Activated CD4-positive, alpha-beta T cell treated with anti-CD3 and anti-CD28 coated beads, Interleukin-2, amount 10 ng/mL, durations not matched to agents 7 days and 5 days (primary cell): ENCODE results near the gene ZNF670. TPM values are rescaled to one million over a fixed set of nuclear protein-coding genes. Genes with fewer than 3 reads are reported as not detected.

Experiments
- CTCF ChIA-PET: fragments of 350-600 bp; sonication (Branson Sonifier 250); formaldehyde crosslinking; loops from one replicate; lab custom pipeline; 2021; ENCODE audit warnings: antibody characterized with exemption; lab: Charles Lee
- POLR2A ChIA-PET: fragments of 350-600 bp; sonication (Branson Sonifier 250); formaldehyde crosslinking; loops from one replicate; lab custom pipeline; 2021; ENCODE audit warnings: antibody characterized with exemption; lab: Charles Lee
- DNase-seq: peaks from one replicate; pipeline ENCODE4 v3.0.0-alpha.2; 2020
- H3K27ac Mint-ChIP-seq: one replicate; pipeline ENCODE4 v1.8.0; 2021; ENCODE audit warnings: mild to moderate bottlenecking, moderate library complexity, mixed read lengths
- H3K27me3 Mint-ChIP-seq: one replicate; pipeline ENCODE4 v1.8.0; 2021; ENCODE audit warnings: mixed read lengths
- H3K36me3 Mint-ChIP-seq: one replicate; pipeline ENCODE4 v1.8.0; 2021; ENCODE audit warnings: low read depth, mixed read lengths
- H3K4me1 Mint-ChIP-seq: one replicate; pipeline ENCODE4 v1.8.0; 2021; ENCODE audit warnings: mixed read lengths
- H3K4me3 Mint-ChIP-seq: one replicate; pipeline ENCODE4 v1.8.0; 2021; ENCODE audit warnings: mild to moderate bottlenecking, moderate library complexity, mixed read lengths
- H3K9me3 Mint-ChIP-seq: one replicate; pipeline ENCODE4 v1.8.0; 2021; ENCODE audit warnings: mixed read lengths
- total RNA-seq, 2 experiments: library from RNA; stranded (reverse); gene quantifications; one replicate each; pipeline ENCODE4 v1.2.3, GENCODE V29; 2021

The ZNF670 gene
- total RNA-seq, 2 experiments from 2014 or later, result 1.1 to 1.2 TPM

DNA sequence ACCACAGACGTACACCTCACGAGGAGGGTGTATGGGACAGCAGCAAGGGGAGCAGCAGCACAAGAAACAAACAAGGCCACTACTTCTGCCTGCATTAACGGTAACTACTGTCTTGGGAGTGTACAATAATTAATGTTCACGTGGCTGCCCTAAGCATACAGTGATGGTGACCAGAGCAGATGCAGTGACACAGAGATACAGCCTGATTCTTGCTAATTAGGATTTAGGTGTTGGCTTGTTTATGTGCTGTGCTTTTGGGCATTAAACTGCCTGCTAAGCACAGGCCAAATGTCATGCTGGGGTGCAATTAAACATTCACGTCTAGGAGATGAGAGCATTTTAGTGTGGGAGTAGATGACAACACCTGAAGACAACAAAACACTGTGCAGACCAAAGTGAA, 18.3 kb upstream of the ZNF670 start:
- Mint-ChIP-seq H3K4me1 (no peaks in the 10 kb centered on the region), H3K27me3 (no peaks in the 10 kb centered on the region), H3K4me3 (no peak overlapping the region), H3K36me3 (peaks cover 57% of the 10 kb centered on the region), H3K27ac (no peak overlapping the region), H3K9me3 (peaks cover 46% of the 10 kb centered on the region)
- CTCF ChIA-PET, result interaction anchor here (0.6 kb wide), 1 partner anchor 67 kb away, joined by 3 read pairs; no protein-coding TSS in a partner anchor
- POLR2A ChIA-PET, result no interaction called here
- no peak for DNase-seq

DNA sequence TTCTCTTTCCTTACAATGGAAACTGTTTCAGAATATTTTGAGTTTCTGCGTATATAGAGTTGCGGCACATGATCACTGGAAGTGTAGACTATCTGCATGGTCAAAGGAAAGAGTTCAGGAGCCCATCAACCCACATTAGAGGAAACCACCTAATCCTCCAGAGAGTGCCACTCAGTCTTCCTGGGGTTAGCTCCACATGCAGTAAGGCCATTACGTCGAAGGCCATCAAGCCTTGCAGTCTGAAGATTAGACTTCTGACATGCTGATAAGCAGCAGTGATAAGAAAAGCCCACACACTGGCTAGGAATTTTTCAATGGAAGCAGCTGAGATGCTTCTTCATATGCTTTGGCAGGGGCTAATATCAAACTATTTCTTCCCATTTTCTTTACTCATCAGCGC, 17.9 kb upstream of the ZNF670 start:
- ChIA-PET POLR2A (no interaction called here), CTCF (no interaction called here)
- Mint-ChIP-seq H3K9me3 (peaks cover 42% of the 10 kb centered on the region), H3K36me3 (peaks cover 53% of the 10 kb centered on the region), H3K27ac (no peak overlapping the region), H3K4me3 (no peak overlapping the region), H3K4me1 (no peaks in the 10 kb centered on the region), H3K27me3 (no peaks in the 10 kb centered on the region)
- DNase-seq, result no peak

DNA sequence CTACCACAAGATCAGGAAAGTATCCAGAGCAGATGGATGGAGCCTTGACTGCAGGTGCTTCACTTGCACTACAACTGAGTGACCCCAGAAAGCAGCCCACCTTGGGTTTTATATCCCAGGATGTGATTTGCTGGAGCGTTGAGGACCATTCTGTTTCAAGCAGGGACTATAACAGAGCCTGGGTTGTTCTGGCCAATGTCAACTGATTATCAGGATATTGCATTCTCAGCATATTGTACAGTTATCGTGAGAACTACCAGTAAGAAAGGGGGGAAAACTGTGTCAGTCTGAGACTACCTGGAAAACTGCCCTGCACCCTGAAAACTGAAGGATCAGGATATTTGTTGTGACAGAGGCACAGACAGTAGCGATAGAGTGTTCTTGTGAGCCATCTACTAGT, 17.5 kb upstream of the ZNF670 start:
- Mint-ChIP-seq H3K27ac (no peak overlapping the region), H3K27me3 (no peaks in the 10 kb centered on the region), H3K4me3 (no peak overlapping the region), H3K36me3 (peaks cover 49% of the 10 kb centered on the region), H3K4me1 (no peaks in the 10 kb centered on the region), H3K9me3 (peaks cover 40% of the 10 kb centered on the region)
- POLR2A ChIA-PET, result no interaction called here
- DNase-seq, result no peak
- CTCF ChIA-PET, result no interaction called here

DNA sequence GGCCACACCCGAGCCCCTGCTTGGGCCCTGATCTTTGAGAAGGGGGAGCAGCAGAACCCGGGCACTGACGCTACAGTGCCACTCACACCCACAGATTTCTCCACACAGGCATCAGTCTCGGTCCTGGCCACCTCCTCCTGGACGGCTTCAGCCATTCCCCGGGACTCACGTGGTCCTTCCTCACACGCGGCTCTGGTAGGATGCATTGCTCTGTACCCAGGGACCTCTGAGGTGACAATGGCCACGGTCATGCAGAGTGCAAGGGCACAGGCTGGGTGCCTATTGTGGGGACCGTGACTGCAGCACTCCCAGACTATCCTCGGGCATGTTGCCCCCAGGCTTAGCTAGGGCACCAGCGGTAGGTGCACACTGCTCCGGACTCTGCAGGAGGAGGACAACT, 11.8 kb upstream of the ZNF670 start:
- Mint-ChIP-seq H3K36me3 (no peaks in the 10 kb centered on the region), H3K9me3 (peaks cover 5% of the 10 kb centered on the region), H3K4me1 (no peaks in the 10 kb centered on the region), H3K27ac (no peak overlapping the region), H3K4me3 (no peak overlapping the region), H3K27me3 (no peaks in the 10 kb centered on the region)
- CTCF ChIA-PET, result no interaction called here
- no peak for DNase-seq
- POLR2A ChIA-PET, result no interaction called here

DNA sequence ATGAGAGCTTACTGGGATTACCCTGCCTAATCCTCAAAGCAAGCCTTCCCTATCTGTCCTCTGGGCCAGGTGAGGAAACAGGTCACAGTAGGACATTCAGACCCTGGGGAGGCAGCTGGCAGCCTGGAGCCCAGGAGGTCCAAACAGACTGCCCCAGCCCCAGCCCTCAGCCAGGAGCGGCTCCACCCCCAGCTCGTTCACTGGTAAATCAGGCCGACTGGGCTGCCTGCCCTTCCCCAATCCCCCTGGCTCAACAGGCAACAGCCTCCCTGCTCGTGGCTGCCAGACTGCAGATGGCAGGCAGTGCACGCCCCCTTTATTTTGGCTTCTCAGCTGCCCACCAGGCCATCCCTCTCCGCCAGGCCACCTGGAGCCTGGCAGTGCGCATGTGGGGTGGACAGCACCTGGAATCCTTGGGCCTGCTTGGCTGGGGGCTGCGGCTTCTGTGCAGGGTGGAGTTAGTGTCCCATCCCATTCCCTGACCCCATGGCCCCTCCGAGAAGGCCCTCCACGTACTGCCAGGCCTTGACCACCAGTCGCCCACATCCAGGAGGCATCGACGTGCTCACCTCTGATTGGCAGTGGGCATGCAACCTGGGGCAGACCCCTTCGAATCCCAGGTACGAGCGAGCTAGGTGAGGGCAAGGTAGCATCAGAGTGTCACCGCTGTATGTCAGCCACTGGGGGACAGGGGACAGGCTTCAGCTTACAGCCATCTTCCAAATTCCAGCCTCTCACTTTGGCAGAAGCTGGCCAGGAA, 11.2 kb upstream of the ZNF670 start:
- no peaks in the 10 kb centered on the region for H3K27me3 Mint-ChIP-seq
- POLR2A ChIA-PET, result no interaction called here
- no peak overlapping the region for H3K27ac Mint-ChIP-seq
- H3K4me3 Mint-ChIP-seq, result no peak overlapping the region
- H3K4me1 Mint-ChIP-seq, result no peaks in the 10 kb centered on the region
- no peak for DNase-seq
- peaks cover 8% of the 10 kb centered on the region for H3K9me3 Mint-ChIP-seq
- H3K36me3 Mint-ChIP-seq, result no peaks in the 10 kb centered on the region
- CTCF ChIA-PET, result no interaction called here

DNA sequence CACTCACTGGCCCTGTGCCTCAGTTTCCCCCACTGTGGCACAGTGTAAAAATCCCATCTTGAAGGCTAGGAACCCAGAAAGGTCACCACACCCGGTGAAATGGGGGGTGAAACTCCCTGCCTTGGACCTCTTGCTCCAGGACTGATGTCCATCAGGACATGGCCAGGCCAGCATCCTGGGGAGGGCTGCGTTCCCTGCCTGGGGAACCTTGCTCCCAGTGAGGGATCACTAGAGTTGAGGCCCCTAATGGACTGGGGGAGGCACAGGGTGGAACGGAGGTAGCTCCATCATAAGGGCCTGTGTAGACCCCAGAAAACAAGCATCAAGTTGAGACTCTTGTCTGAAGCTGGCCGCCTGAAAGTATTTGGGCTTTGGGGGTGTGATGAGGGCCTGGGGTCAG, 10.4 kb upstream of the ZNF670 start:
- H3K4me1 Mint-ChIP-seq, result no peaks in the 10 kb centered on the region
- no peak overlapping the region for H3K4me3 Mint-ChIP-seq
- no peak for DNase-seq
- H3K27ac Mint-ChIP-seq, result no peak overlapping the region
- no peaks in the 10 kb centered on the region for H3K27me3 Mint-ChIP-seq
- ChIA-PET CTCF (no interaction called here), POLR2A (no interaction called here)
- H3K9me3 Mint-ChIP-seq, result peaks cover 12% of the 10 kb centered on the region
- no peaks in the 10 kb centered on the region for H3K36me3 Mint-ChIP-seq

DNA sequence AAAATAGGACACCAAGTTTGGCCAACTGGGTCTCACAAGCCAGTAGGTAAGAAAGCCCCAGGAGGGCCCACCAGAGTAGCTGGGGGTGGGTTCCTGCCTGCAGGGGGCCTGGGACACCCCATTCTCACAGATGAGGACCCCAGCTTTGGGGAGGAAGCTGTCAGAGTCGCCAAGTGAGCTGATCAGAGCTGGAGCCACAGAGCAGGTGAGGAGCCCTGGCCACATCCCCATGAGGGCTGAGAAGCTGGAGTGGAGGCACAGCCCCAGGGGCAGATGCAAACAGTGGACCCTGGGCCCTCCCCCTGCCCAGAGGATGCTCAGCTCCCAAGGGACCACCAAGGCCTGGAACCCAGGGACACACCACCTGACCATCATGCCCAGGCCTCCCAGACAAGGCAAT, 8.6 kb upstream of the ZNF670 start:
- Mint-ChIP-seq H3K27ac (no peak overlapping the region), H3K4me1 (no peaks in the 10 kb centered on the region), H3K36me3 (no peaks in the 10 kb centered on the region), H3K9me3 (peaks cover 14% of the 10 kb centered on the region), H3K27me3 (peaks cover 4% of the 10 kb centered on the region), H3K4me3 (no peak overlapping the region)
- DNase-seq, result no peak
- ChIA-PET POLR2A (no interaction called here), CTCF (interaction anchor here (0.6 kb wide), 1 partner anchor 36 kb away, joined by 4 read pairs; no protein-coding TSS in a partner anchor)

DNA sequence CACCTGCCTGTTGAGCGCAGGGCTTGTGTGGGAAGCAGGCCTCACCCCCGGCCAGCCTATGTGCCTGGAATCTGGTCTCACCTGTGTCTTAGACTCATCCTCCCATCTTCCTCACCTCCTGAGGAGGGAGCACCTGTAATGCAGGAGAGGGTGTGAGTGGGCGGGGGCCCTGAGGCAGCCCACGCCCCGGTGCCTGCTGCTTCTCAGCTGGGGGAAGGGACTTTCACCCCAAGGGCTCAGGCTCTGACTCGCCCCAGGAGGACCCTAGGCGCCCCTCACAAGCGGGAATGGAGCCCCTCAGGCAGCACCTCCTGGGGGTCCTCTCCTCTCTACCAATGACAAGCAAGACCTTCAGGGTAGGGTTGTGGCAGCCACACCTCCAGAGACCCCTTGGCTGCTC, 6.7 kb upstream of the ZNF670 start:
- peaks cover 17% of the 10 kb centered on the region for H3K9me3 Mint-ChIP-seq
- peaks cover 2% of the 10 kb centered on the region for H3K36me3 Mint-ChIP-seq
- H3K27ac Mint-ChIP-seq, result no peak overlapping the region
- peaks cover 6% of the 10 kb centered on the region for H3K27me3 Mint-ChIP-seq
- ChIA-PET CTCF (no interaction called here), POLR2A (interaction anchor here (0.6 kb wide), 1 partner anchor 137 kb away, joined by 3 read pairs; no protein-coding TSS in a partner anchor)
- H3K4me3 Mint-ChIP-seq, result no peak overlapping the region
- no peaks in the 10 kb centered on the region for H3K4me1 Mint-ChIP-seq
- no peak for DNase-seq

DNA sequence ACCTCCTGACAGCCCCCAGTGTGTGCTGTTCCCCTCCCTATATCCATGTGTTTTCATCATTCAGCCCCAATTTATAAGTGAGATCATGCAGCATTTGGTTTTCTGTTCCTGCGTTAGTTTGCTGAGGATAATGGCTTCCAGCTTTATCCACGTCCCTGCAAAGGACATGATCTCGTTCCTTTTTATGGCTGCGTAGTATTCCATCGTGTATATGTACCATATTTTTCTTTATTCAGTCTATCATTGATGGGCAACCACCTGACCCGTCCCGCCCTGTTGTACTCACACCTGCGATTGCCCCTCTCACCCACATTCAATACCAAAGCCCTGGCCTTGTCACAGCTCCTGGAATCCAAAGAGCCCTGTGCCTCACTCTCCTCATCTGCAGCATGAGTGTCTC, 6.2 kb upstream of the ZNF670 start:
- no peak for DNase-seq
- Mint-ChIP-seq H3K4me1 (peaks cover under 1% of the 10 kb centered on the region), H3K36me3 (peaks cover 2% of the 10 kb centered on the region), H3K27me3 (peaks cover 7% of the 10 kb centered on the region), H3K27ac (no peak overlapping the region), H3K9me3 (peaks cover 17% of the 10 kb centered on the region), H3K4me3 (no peak overlapping the region)
- ChIA-PET POLR2A (no interaction called here), CTCF (no interaction called here)

DNA sequence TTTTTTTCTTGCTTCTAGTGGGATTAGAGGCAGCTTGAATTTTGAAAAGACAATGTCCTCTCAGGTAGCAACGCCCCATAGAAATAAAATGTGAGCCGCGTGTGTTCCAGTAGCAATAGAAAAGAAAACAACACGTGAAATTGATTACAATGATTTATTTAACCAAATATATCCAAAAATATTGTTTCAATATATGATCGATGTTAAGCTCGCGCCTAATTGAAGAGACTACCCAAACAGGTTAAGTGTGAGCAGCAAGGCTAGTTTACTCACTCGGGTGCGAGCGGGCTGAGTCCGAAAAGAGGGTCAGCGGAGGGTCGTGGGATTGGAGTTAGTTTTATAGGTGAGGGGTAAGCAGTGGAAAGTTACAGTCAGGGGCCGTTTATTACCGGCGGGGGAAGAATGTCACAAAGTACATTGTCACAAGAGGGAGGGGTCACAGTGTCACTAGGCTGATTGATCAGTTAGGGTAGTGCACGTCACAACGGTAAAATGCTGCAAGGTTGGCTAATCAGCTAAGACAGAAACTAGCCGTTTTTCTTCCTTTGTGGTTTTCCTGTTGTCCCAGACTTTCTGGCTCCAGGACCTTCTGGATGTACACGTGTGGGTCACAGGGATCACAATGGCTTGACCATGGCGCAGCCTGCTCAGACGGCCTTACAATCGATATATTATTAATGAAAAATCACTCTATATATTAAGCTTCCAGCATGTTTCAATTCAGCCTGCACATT, 697 bp upstream of the ZNF670 start:
- Mint-ChIP-seq H3K36me3 (peaks cover 8% of the 10 kb centered on the region), H3K4me1 (peaks cover 21% of the 10 kb centered on the region), H3K9me3 (peaks cover 26% of the 10 kb centered on the region), H3K27ac (peak overlapping the region; percentile 74), H3K27me3 (peaks cover 7% of the 10 kb centered on the region), H3K4me3 (peak overlapping the region; percentile 86)
- ChIA-PET CTCF (interaction anchor here (0.9 to 1.2 kb wide), 3 partner anchors 40 to 295 kb away, joined by 3 read pairs; no protein-coding TSS in a partner anchor), POLR2A (no interaction called here)
- no peak for DNase-seq

DNA sequence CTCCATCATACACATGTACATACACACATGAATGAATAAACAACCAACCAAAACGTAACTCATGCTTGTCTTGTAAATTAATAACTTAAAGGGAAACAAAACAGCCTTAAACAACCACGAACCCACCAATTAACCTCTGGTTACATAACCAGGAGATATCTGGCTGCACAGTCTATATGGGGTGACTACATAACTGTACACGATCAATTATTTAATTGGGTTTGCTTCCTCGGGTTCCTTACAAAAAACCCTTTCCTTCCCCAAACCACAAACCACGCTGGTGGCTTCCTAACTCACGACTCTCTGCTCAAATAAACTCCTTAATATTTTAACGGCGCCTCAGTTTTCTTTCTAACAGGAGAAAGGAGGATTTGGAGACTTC, 744 bp downstream of the ZNF670 start:
- Mint-ChIP-seq H3K27ac (peak overlapping the region; percentile 69), H3K27me3 (peaks cover 5% of the 10 kb centered on the region), H3K4me3 (peak overlapping the region; percentile 86), H3K9me3 (peaks cover 31% of the 10 kb centered on the region), H3K4me1 (peaks cover 21% of the 10 kb centered on the region), H3K36me3 (peaks cover 12% of the 10 kb centered on the region)
- POLR2A ChIA-PET, result no interaction called here
- CTCF ChIA-PET, result no interaction called here
- DNase-seq, result no peak

DNA sequence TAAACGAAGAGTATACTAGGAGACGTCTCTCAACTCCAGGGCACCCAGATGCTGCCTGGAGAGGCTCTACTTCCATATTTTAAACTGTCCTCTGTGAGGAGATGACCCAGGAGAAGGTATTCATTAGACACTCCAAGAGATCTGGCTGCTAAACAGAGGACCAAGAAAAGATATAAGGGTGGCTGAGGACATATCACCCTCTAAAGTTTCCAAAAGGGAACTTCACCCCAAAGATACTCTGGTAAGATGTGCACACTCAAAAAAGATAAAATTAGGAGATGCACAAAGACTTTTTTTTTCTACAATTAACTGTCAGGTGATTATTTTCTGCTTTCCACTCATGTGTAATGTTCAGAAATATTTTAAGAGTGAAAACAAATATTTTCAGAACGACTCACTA, 1.4 kb downstream of the ZNF670 start:
- H3K36me3 Mint-ChIP-seq, result peaks cover 12% of the 10 kb centered on the region
- no peak for DNase-seq
- peaks cover 29% of the 10 kb centered on the region for H3K9me3 Mint-ChIP-seq
- peak overlapping the region; percentile 86 for H3K4me3 Mint-ChIP-seq
- peaks cover 21% of the 10 kb centered on the region for H3K4me1 Mint-ChIP-seq
- no peak overlapping the region for H3K27ac Mint-ChIP-seq
- peaks cover 3% of the 10 kb centered on the region for H3K27me3 Mint-ChIP-seq
- ChIA-PET POLR2A (no interaction called here), CTCF (no interaction called here)

DNA sequence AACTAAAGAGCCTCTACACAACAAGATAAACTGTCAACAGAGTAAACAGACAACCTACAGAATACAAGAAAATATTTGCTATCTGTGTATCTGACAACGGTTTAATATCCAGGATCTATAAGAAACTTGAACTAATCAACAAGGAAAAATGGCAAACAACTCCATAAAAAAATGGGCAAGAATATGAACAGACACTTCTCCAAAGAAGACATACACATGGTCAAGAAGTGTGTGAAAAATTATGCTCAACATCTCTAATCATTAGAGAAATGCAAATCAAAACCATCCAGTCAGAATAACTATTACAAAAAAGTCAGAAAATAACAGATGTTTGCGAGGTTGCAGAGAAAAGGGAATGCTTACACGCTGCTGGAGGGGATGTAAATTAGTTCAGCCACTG, 8.0 kb downstream of the ZNF670 start:
- ChIA-PET CTCF (no interaction called here), POLR2A (no interaction called here)
- Mint-ChIP-seq H3K27ac (no peak overlapping the region), H3K4me1 (no peaks in the 10 kb centered on the region), H3K27me3 (no peaks in the 10 kb centered on the region), H3K4me3 (no peak overlapping the region), H3K9me3 (peaks cover 51% of the 10 kb centered on the region), H3K36me3 (peaks cover 17% of the 10 kb centered on the region)
- no peak for DNase-seq
